ENCODE results near the gene OR2G3. TPM values are rescaled to one million over a fixed set of nuclear protein-coding genes. Genes with fewer than 3 reads are reported as not detected.

Gene OR2G3
- total RNA-seq, 4 donors from 2014 or later = not detected

- H3K27me3 ChIP-seq = no peaks in the 10 kb centered on the region
- H3K36me3 ChIP-seq = no peaks in the 10 kb centered on the region
- H3K4me1 ChIP-seq = no peaks in the 10 kb centered on the region
- no peak overlapping the region for H3K27ac ChIP-seq
- H3K9me3 ChIP-seq = no peaks in the 10 kb centered on the region
- DNase-seq = no peak
- no peak for TF ChIP-seq POLR2A (IDR thresholded peaks at IDR 0.05)
- TF ChIP-seq CTCF (IDR thresholded peaks at IDR 0.05) = no peak
- H3K4me3 ChIP-seq = no peak overlapping the region
- intact Hi-C loops (cut with DNase I; ENCODE audit: low total_unique reads) = no loop called here
These were observed 37.4 kb downstream of the OR2G3 start for GRCh38 chr1:247642742-247643141.

GRCh38 chr1:247646867-247647266 is 41.5 kb downstream of the OR2G3 start:
- no peaks in the 10 kb centered on the region for H3K4me1 ChIP-seq
- H3K9me3 ChIP-seq = no peaks in the 10 kb centered on the region
- intact Hi-C loops (cut with DNase I; ENCODE audit: low total_unique reads) = no loop called here
- H3K27me3 ChIP-seq = no peaks in the 10 kb centered on the region
- no peak for DNase-seq
- H3K36me3 ChIP-seq = no peaks in the 10 kb centered on the region
- H3K27ac ChIP-seq = no peak overlapping the region
- TF ChIP-seq POLR2A (IDR thresholded peaks at IDR 0.05) (no peak), CTCF (IDR thresholded peaks at IDR 0.05) (no peak)
- no peak overlapping the region for H3K4me3 ChIP-seq

GRCh38 chr1:247647864-247648263 is 42.5 kb downstream of the OR2G3 start:
- TF ChIP-seq CTCF (IDR thresholded peaks at IDR 0.05) (no peak), POLR2A (IDR thresholded peaks at IDR 0.05) (no peak)
- no peaks in the 10 kb centered on the region for H3K4me1 ChIP-seq
- H3K9me3 ChIP-seq = no peaks in the 10 kb centered on the region
- intact Hi-C loops (cut with DNase I; ENCODE audit: low total_unique reads) = no loop called here
- no peaks in the 10 kb centered on the region for H3K36me3 ChIP-seq
- no peak overlapping the region for H3K4me3 ChIP-seq
- no peaks in the 10 kb centered on the region for H3K27me3 ChIP-seq
- no peak overlapping the region for H3K27ac ChIP-seq
- DNase-seq = peak in 1 of 2 donors; percentile 24

- no peak for DNase-seq
- intact Hi-C loops (cut with DNase I; ENCODE audit: low total_unique reads) = no loop called here
- H3K27ac ChIP-seq = no peak overlapping the region
- H3K4me3 ChIP-seq = no peak overlapping the region
- no peaks in the 10 kb centered on the region for H3K27me3 ChIP-seq
- TF ChIP-seq CTCF (IDR thresholded peaks at IDR 0.05) (no peak), POLR2A (IDR thresholded peaks at IDR 0.05) (no peak)
- H3K36me3 ChIP-seq = no peaks in the 10 kb centered on the region
- no peaks in the 10 kb centered on the region for H3K9me3 ChIP-seq
- H3K4me1 ChIP-seq = no peaks in the 10 kb centered on the region
These were observed 47.7 kb downstream of the OR2G3 start for GRCh38 chr1:247653040-247653439.

Small RNA genes lying within 50 kb of the gene (small RNA-seq; reads per million reads assigned to genes)
- gene RF00026 = not detected

Other genes starting within 250 kb of the OR2G3 start
- 1 to 10 TPM in 2 of 4 donors, under 1 TPM in 2; 0.26 to 2.8 (median 0.86) TPM for gene NLRP3, start 189.4 kb upstream of the OR2G3 start, total RNA-seq
- gene OR2B11, start 147.5 kb upstream of the OR2G3 start, total RNA-seq = not detected
- gene OR2C3, start 69.1 kb upstream of the OR2G3 start, total RNA-seq = under 1 TPM in 1 of 4 donors, not detected in 3; 0.07 TPM
- 1 to 10 TPM in 2 of 4 donors, under 1 TPM in 1, not detected in 1; 0.21 to 1.5 (median 1.0) TPM for gene GCSAML, start 56.5 kb upstream of the OR2G3 start, total RNA-seq
- gene OR2G2, start 17.2 kb upstream of the OR2G3 start, total RNA-seq = not detected
- not detected for gene OR13G1, start 74.2 kb downstream of the OR2G3 start, total RNA-seq
- not detected for gene OR6F1, start 111.1 kb downstream of the OR2G3 start, total RNA-seq
- gene OR14K1, start 133.0 kb downstream of the OR2G3 start, total RNA-seq = not detected
- gene OR14A2, start 142.6 kb downstream of the OR2G3 start, total RNA-seq = not detected
- gene OR1C1, start 155.0 kb downstream of the OR2G3 start, total RNA-seq = not detected
- not detected for gene OR14A16, start 218.5 kb downstream of the OR2G3 start, total RNA-seq
- not detected for gene OR11L1, start 236.3 kb downstream of the OR2G3 start, total RNA-seq